COLO829 (cell line): ENCODE data around the gene PANK4.
"Not testable (repeated sequence)": the region's sequence is repeated elsewhere in the genome, so short reads cannot be mapped to it uniquely, and the experiment has no call there.

Source experiments
- DNase-seq: peaks from one replicate; pipeline ENCODE4 v3.0.0; 2012; ENCODE audit warnings: low spot score

Gene PANK4

DNA sequence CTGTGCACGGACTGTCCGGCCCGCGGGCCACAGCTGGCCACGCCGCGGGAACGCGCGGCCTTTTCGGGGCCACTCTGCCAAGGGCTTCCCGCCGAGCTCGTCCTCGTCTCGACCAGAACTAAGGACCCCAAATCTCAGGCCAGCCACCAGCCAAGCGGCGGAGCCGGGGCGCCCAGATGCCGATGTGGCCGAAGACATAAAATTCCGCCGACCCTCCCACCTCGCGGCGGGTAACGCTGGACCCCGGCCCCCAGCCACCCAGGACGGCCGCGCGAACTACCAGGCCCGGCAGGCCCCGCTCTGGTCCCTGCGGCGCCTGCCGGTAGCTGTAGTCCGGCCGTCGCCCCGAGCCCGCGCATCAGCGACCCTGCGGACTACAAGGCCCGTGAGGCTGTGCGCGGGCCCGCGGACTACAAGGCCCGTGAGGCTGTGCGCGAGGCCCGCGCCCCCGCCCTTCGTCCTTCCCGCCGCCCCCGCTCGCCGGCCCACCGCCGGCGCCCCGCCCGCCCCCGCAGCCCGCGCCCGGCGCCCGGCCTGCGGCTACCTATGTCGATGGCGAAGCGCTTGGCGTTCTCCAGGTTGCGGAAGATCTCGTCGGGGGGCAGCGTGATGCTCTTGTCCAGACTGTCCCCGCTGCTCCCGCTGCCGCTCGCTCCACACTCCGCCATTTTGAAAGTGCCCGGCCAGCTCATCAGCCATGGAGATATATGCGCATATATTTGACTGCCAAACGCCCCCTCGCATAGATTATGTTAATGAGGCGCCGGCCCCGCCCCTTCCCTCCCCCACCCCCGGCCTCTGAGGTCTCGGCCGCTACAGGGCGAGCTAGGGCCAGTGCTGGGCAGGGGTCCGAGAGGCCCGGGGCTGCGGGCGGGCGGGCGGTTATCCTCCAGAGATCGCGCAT, at the start of gene PANK4:
PANK4 (minus strand) TSS at position 677 of the 904 bp plus-strand sequence; CDS start at position 668, 9 bp downstream.
- peak; percentile 88 for DNase-seq

- peak; percentile 25 for DNase-seq
These were observed 48.0 kb upstream of the PANK4 start for GRCh38 chr1:2574350-2574749.

- DNase-seq = no peak
These were observed 47.0 kb upstream of the PANK4 start for GRCh38 chr1:2573250-2573920.

- no peak for DNase-seq
These were observed 45.0 kb upstream of the PANK4 start for GRCh38 chr1:2571348-2571747.

- no peak for DNase-seq
These were observed 43.9 kb upstream of the PANK4 start for GRCh38 chr1:2570332-2570731.

DNA sequence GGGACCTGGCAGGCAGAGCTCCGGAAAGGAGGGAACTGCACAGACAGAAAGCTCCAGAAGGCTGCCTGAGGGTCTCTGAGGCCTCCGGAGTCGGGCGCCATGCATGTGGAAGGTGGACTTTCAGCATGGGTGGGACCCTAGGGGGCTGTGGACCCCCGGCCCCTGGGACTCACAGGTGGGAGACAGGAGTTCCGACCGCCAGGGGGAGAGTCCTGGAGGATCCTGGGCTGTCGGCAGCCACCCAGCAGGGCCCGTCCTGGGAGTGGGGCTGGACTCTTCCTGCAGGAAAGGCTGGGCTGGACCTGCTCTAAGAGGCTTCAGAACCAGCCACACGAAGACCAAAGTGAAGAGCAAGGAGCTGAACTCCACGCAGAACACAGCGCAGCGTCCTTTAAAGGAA, 43.3 kb upstream of the PANK4 start:
- not testable (repeated sequence) for DNase-seq

- DNase-seq = no peak
These were observed 42.7 kb upstream of the PANK4 start for GRCh38 chr1:2569060-2569459.

GRCh38 chr1:2568187-2568816, 41.9 kb upstream of the PANK4 start:
- DNase-seq = not testable (repeated sequence)

GRCh38 chr1:2567083-2567679, 40.8 kb upstream of the PANK4 start:
- DNase-seq = no peak

DNA sequence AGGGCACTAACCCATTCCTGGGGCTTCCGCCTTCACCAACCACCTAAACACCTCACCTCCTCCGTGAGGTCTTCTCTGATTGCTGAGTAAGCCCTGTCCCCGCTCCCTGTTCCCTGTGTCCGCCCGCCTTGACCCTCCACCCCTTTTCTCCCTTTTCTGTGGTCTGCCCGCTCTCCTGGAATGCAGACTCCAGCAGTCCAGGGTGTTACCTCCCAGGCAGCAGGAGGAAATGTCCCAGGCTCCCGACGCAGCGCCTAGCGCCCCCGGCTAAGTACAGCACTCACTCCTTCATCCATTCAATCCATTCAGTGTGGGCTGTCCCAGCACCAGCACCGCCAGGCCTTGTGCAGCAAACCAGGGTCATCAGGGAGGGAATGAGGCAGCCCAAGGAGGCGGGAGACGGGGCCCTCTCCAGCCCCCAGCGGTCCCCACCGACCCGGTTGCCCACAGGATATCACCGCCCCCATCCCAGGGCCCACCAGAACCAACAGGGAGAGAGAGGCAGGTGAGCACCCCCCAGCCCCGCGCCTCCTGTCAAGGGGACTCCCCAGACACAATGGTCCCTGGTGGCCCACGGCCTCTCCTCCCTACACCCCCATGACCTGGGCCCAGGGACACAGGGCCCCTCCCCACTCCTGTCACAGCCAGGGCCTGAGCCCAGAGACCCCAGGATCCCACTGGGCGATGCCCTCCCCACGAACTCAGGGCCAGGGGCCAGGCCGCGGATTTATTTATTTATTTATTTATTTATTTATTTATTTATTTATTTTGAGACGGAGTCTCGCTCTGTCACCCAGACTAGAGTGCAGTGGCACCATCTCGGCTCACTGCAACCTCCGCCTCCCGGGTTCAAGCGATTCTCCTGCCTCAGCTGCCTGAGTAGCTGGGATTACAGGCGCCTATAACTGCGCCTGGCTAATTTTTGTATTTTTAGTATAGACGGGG, 40.0 kb upstream of the PANK4 start:
- no peak for DNase-seq

DNA sequence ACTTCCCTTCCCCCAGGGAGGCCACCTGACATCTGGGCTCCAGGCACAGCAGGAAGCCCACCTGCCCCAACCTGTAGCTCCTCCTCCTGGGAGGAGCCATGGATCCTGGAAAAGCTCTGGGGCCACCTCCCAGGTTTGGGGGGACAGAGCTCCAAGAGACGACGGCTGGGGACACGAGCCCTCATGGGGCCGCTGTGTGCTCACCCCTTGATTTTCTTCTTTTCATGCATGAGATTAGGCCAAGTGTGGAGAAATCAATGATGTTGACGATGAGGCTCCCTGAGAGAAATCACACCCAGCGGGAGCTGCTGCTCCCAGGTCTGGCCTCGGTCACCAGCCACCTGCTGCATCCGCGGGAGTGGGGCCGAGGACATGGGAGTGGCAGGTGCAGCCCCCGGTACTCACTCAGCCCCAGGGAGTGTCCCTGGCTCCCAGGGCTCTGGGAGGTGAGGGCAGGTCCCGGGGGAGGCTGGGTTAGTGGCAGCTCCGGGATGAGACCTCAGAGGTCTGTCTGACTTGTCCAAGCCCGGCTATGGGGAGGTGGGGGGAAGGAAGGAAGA, 38.5 kb upstream of the PANK4 start:
- no peak for DNase-seq

- DNase-seq = no peak
These were observed 37.8 kb upstream of the PANK4 start for GRCh38 chr1:2564006-2564814.

GRCh38 chr1:2563205-2563604, 36.8 kb upstream of the PANK4 start:
- no peak for DNase-seq

- DNase-seq = no peak
These were observed 35.8 kb upstream of the PANK4 start for GRCh38 chr1:2561898-2562895.

DNA sequence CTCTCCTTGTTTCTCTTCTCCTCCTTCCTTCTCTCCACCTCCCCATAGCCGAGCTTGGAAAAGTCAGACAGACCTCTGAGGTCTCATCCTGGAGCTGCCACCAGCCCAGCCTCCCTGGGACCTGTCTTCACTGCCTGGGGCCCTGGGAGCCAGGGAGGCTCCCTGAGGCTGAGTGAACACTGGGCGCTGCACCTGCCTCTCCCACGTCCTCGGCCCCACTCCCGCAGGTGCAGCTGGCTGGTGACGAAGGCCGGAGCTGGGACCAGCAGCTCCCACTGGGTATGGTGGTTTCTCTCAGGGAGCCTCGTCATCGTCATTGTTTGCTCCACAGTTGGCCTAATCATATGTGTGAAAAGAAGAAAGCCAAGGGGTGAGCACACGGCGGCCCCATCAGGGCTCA, 35.0 kb upstream of the PANK4 start:
- no peak for DNase-seq

DNA sequence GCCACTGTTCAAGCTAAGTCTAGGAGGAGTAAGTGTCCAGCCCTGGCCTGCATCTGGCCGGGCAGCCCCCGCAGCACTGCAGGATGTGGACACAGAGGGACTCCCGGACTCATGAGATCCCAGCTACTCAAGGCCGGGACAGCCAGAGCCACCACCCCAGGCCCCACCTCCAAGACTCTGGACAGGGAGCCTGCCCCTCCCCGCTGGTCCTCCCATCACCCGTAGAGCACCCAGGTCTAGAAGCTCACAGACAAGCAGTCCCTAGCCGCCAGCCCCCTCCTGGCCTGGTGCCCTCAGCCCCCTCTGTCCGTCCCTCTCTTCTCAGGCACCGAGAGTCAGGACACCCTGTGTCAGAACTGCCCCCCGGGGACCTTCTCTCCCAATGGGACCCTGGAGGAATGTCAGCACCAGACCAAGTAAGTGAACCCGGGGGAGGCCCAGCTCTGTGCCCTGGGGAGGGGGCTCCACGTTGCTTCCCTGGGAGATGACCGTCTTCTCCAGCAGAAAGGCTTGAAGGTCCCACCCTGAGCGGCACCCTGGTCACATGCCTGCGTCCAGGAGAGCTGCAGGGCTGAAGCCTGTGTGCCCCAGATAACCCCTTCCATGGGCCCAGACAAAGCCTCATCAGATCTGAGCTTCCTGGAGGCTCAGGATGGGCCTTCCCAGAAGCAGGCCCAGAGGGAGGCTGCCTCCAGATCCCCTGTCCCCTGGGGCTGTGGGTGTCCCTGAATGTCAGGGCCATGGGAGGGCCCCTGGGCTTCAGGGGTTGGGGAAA, 34.1 kb upstream of the PANK4 start:
- no peak for DNase-seq

DNA sequence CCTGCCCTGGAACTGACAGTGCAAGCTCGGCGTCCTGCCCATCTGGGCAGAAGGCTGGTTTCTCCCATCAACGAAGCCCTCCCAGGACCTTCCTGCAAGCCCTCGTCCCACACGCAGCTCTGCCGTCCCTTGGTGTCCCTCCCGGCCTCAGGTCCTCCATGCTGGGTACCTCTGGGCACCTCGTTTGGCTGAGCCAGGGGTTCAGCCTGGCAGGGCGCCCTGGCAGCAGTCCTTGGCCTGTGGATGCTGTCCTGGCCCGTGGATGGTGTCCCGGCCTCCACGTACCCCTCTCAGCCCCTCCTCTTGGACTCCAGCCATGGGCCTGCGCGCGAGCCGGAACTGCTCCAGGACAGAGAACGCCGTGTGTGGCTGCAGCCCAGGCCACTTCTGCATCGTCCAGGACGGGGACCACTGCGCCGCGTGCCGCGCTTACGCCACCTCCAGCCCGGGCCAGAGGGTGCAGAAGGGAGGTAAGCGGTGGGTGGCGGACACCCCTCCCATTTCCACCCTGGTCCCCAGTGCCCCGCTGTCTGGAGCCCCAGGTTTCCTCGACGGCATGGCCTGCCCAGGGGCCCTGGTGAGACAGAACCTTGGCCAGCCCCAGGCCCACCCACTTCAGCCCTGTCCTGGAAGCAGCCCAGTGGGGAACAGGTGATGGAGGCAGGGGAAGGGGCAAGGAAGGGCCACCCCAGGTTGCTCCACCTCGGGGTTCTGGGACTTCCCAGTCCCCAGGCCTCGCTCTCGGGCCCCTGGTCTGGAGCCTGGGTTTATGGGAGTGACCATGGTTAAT, 33.3 kb upstream of the PANK4 start:
- no peak for DNase-seq
